Endothelial cell of hepatic sinusoid (primary cell): Measurements from ENCODE around the gene MTRF1L.
"Not testable (repeated sequence)": the region's sequence is repeated elsewhere in the genome, so short reads cannot be mapped to it uniquely, and the experiment has no call there.

Source experiments
- in situ Hi-C: cut with HindIII; loops from 2 replicates; pipeline ENCODE4 v1.10.0; 2017; ENCODE audit warnings: low sequenced_read_pairs

The MTRF1L gene

DNA sequence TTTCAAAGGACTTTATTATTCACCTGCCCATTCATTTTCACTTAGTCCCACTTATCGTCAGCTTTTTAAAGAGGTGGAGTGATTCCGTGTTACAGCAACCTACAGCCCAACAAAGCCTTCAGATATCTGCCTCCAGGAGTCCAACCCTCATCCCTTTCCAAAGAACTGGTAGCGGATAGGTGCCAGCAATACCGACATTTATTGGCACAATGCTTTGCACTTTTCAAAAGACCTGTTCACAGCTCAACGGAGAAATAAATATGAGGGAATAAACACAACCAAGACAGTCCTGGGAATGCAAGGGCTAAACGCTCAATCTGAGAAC is 819 bp upstream of the MTRF1L start:
- in situ Hi-C loops, result no loop called here

- in situ Hi-C loops, result no loop called here
Observed at GRCh38 chr6:153001767-153002612, 519 bp downstream of the MTRF1L start.

- in situ Hi-C loops, result not testable (repeated sequence)
Observed at GRCh38 chr6:153000790-153001189, 1.7 kb downstream of the MTRF1L start.

DNA sequence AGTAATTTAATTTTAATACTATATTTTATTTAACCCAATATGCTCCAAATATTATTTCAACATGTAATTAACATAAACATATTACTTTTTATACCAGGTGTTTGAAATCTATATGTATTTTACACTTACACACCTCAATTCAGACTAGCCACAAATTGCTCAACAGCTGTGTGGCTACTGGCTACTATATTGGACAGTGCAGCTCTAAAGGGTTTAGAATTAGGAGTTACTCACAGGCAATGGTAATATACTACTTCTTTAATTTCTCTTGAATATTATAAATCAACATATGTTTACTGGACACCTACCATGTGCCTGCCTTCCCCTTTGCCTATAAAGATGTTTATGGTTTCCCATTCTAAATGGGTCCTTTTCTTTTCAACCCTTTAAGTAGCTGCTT is 2.3 kb downstream of the MTRF1L start:
- in situ Hi-C loops, result no loop called here

- in situ Hi-C loops, result not testable (repeated sequence)
Observed at GRCh38 chr6:152999538-152999937, 3.0 kb downstream of the MTRF1L start.

GRCh38 chr6:152993847-152994246 is 8.7 kb downstream of the MTRF1L start:
- in situ Hi-C loops, result no loop called here

GRCh38 chr6:152993431-152993830 is 9.1 kb downstream of the MTRF1L start:
- in situ Hi-C loops, result no loop called here

- in situ Hi-C loops, result no loop called here
Observed at GRCh38 chr6:152986978-152987377, 15.5 kb downstream of the MTRF1L start.

DNA sequence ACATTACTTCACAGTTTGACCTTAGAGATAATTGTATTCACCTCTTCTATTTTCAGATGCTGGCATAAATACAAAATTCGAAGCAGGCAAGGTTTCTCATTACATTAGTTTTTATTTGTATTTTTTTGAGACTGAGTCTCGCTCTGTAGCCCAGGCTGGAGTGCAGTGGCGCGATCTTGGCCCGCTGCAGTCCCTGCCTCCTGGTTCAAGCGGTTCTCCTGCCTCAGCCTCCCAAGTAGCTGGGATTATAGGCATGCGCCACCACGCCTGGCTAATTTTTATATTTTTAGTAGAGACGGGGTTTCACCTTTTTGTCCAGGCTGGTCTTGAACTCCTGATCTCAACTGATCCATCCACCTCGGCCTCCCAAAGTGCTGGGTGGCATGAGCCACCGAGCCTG is 17.2 kb downstream of the MTRF1L start:
- in situ Hi-C loops, result not testable (repeated sequence)

- in situ Hi-C loops, result no loop called here
Observed at GRCh38 chr6:152984513-152984872, 18.0 kb downstream of the MTRF1L start.

GRCh38 chr6:152983637-152984512 is 18.6 kb downstream of the MTRF1L start:
- in situ Hi-C loops, result no loop called here

GRCh38 chr6:152982904-152983636 is 19.4 kb downstream of the MTRF1L start, which contains the start of gene FBXO5:
Gene FBXO5, minus strand, starts transcription at chr6:152983041. Its CDS starts 82 bp downstream, at chr6:152982959.
- in situ Hi-C loops, result no loop called here

- in situ Hi-C loops, result no loop called here
Observed at GRCh38 chr6:152981989-152982903, 20.3 kb downstream of the MTRF1L start.

DNA sequence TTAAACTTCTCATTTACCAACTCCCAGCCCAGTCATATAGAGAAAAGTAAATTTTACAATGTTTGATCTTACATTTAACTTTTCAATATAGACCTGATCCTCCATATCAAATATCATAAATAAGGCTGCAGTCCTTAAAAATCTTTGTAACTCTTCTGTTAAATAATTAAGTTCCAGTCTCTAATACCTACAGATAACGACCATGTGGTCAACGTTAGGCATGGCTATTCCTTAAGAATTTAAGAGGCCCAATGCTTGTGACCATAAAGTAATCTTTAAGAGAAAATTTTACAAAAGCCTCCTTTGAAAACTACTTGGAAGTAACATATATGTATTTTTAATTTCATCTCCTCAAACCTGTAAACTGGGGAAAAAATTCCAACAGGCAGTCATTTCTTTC is 21.3 kb downstream of the MTRF1L start:
- in situ Hi-C loops, result no loop called here

DNA sequence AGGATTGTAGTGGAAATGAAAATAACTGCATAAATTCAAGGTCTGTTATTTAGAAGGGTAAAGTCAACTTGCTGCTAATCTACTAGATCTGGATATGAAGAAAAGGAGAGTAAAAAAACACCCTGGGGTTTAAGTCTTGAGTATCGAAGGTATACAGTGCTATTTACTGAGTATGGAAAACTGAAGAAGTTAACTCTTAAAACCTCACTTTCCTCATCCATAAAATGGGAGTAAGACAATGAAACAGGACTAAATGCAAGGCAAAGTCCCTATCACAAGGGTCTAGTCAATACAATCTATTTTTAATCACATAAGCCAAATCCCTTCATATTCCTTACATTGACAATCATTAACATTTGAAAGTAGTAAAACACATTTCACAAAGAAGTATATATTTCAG is 21.9 kb downstream of the MTRF1L start:
- in situ Hi-C loops, result no loop called here

GRCh38 chr6:152979116-152979515 is 23.4 kb downstream of the MTRF1L start:
- in situ Hi-C loops, result no loop called here

- in situ Hi-C loops, result no loop called here
Observed at GRCh38 chr6:152978058-152978457, 24.5 kb downstream of the MTRF1L start.

DNA sequence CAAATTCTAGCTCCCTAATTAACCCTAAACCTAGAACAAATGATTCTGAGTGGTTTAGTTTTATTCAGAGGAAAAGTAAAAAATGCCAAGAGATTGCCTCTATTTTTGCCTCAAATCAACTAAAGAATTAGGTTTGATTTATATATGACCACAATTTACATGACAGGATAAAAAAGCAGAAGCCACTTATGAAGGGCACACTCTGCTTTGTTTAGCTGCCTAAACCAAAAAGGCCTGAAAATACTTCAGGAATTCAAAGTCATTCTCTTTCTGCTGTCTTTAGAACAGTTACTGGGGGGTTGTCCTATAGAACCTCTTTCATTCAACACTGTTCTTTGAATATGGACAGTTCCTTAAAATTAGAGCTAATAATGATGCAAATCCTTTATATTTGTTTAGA is 25.0 kb downstream of the MTRF1L start:
- in situ Hi-C loops, result no loop called here

DNA sequence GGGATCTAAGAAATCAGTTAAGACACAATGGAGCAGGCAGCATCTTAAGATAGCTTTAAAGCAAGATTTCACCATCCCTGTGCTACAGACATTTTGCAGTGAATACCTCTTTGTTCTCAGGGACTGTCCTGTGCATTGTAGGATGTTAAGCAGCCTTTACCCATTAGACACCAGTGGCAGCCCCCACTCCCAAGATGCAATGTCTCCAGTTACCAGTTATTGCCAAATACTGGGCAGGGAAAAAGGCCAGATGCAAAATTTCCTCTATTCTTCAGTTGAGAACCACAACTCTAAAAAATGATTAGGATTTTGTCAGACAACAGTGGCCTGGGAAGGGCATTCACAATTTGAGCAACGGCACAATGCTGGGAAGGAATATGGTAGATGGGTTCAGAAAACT is 25.8 kb downstream of the MTRF1L start:
- in situ Hi-C loops, result no loop called here

GRCh38 chr6:152975204-152975915 is 27.1 kb downstream of the MTRF1L start:
- in situ Hi-C loops, result no loop called here
